ENCODE data around the gene THSD7A. TPM values are rescaled to one million over a fixed set of nuclear protein-coding genes. Genes with fewer than 3 reads are reported as not detected.

The THSD7A gene
- polyA plus RNA-seq, 3 donors from 2014 or later, result not detected

DNA sequence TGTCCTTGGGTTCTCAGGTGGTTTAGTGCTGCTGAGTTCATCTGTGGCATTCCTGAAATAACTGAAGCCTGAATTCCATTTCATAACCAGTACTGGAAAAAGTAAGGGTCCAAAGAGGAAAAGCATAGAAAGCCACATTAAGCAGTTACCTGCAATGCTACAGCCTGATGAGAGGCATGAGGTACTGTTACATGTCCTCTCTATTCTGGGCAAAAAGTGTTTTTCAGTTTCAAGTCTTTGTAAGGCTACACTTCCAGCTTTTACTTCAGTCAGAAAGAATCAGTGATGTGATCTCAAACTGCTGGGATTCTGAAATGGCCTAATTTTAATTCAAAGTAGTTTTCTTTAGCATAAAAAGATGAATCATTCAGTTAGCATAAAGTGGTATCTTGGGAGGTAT lies 488.9 kb downstream of the THSD7A start:
- Mint-ChIP-seq H3K27ac (no peak overlapping the region), H3K4me3 (no peak overlapping the region), H3K27me3 (ENCODE audit: low read depth in 3 of 3) (peaks cover 0 to 2% (median 1%) of the 10 kb centered on the region in 3 donors), H3K4me1 (no peaks in the 10 kb centered on the region), H3K36me3 (no peaks in the 10 kb centered on the region), H3K9me3 (no peaks in the 10 kb centered on the region)
- DNase-seq, result no peak

DNA sequence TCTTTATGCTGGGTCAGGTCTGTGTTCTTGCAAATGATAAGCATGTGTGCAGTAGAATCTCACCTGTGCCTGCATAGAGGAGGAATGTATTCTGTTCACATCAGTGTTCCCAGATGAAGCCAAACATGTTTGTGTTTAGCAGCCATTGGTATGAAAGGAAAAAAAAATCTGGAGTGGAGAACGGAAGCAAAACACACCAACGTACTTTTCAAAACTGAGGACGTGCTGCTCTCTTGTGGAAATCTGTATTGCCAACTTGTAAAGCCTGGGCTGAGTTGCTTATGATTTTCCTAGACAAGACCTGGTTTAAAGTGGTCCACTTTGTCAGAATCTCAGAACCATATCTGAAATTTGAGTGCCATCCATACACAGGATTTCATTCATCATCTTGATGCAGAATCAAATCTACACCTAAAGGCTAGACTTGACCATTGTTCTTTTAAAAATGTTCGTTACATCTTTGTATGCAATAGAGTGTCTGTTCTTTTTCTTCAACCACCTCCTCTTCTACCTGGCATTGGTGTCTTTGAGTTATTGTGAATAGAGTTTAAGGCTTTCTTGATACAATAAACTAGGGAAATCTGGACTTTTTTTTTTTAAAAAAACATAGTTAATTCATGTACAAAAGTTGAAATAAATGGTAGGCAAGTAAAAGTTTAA lies 490.6 kb downstream of the THSD7A start:
- DNase-seq, result no peak
- no peak overlapping the region for H3K27ac Mint-ChIP-seq
- H3K4me3 Mint-ChIP-seq, result no peak overlapping the region
- no peaks in the 10 kb centered on the region for H3K36me3 Mint-ChIP-seq
- peaks cover 0 to 3% (median 0%) of the 10 kb centered on the region in 3 donors for H3K27me3 Mint-ChIP-seq (ENCODE audit: low read depth in 3 of 3)
- no peaks in the 10 kb centered on the region for H3K4me1 Mint-ChIP-seq
- no peaks in the 10 kb centered on the region for H3K9me3 Mint-ChIP-seq

DNA sequence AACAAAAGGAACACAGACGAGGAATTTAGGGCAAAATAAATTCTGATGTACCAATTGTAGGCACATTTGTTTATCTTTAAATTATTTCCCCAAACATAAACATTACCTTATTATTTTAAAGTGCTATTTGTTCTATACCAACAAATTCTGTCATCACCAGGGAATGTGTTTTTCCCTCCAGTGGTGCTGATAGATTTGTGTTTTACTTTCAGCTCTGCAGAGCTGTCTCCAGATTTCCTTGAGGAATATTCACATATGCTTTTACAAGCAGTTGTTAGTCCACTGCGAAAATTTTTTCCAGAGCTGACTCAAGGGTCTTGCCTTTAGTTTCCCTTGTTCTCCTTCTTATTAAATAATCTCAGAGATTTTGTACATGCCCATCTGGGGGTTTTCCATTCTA lies 495.6 kb downstream of the THSD7A start:
- no peak overlapping the region for H3K27ac Mint-ChIP-seq
- H3K9me3 Mint-ChIP-seq, result peaks cover 0 to 3% (median 0%) of the 10 kb centered on the region in 6 donors
- H3K36me3 Mint-ChIP-seq, result no peaks in the 10 kb centered on the region
- no peak overlapping the region for H3K4me3 Mint-ChIP-seq
- peaks cover 0 to 2% (median 0%) of the 10 kb centered on the region in 3 donors for H3K27me3 Mint-ChIP-seq (ENCODE audit: low read depth in 3 of 3)
- no peak for DNase-seq
- no peaks in the 10 kb centered on the region for H3K4me1 Mint-ChIP-seq

DNA sequence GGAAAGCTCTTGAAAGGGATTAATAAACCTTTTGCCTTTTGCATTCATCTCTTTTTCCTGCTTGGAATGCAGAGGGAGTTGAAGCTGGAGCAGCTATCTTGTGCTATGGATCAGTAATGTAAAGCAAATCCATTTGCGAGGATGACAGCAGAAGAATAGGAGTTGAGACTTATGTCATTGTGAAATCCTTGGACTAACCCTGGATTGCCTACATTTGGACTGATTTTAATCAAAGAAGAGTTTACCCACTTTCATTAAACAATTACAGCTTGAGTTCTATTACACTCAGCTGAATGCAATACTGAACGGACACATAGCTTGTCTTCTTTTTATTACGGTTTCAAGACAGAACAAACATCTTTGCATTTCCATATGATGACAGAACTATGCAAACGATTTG lies 496.1 kb downstream of the THSD7A start:
- H3K4me3 Mint-ChIP-seq, result no peak overlapping the region
- H3K36me3 Mint-ChIP-seq, result no peaks in the 10 kb centered on the region
- peaks cover 0 to 3% (median 0%) of the 10 kb centered on the region in 6 donors for H3K9me3 Mint-ChIP-seq
- H3K27ac Mint-ChIP-seq, result no peak overlapping the region
- H3K4me1 Mint-ChIP-seq, result no peaks in the 10 kb centered on the region
- no peak for DNase-seq
- peaks cover 0 to 2% (median 2%) of the 10 kb centered on the region in 3 donors for H3K27me3 Mint-ChIP-seq (ENCODE audit: low read depth in 3 of 3)

DNA sequence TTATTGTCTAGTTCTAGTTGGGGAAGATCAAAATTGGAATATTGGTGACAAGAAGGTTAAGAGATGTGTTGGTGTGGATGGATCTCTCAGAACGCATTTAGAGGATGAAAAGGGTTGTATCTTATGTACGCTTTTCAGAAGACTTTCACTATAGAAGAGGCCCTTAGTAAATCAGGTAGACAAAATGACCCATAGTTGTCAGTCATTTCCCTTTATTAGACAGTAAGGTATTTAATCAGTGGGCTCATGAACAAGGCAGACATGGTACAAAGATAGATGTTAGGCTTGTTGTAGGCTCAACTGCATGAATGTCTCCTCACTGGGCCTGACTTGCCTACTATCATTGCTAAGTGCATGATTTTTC lies 499.2 kb downstream of the THSD7A start:
- Mint-ChIP-seq H3K27me3 (ENCODE audit: low read depth in 3 of 3) (peaks cover 0 to 4% (median 1%) of the 10 kb centered on the region in 3 donors), H3K4me3 (no peak overlapping the region), H3K4me1 (no peaks in the 10 kb centered on the region), H3K9me3 (peaks cover 0 to 5% (median 0%) of the 10 kb centered on the region in 6 donors), H3K36me3 (no peaks in the 10 kb centered on the region), H3K27ac (no peak overlapping the region)
- DNase-seq, result no peak

DNA sequence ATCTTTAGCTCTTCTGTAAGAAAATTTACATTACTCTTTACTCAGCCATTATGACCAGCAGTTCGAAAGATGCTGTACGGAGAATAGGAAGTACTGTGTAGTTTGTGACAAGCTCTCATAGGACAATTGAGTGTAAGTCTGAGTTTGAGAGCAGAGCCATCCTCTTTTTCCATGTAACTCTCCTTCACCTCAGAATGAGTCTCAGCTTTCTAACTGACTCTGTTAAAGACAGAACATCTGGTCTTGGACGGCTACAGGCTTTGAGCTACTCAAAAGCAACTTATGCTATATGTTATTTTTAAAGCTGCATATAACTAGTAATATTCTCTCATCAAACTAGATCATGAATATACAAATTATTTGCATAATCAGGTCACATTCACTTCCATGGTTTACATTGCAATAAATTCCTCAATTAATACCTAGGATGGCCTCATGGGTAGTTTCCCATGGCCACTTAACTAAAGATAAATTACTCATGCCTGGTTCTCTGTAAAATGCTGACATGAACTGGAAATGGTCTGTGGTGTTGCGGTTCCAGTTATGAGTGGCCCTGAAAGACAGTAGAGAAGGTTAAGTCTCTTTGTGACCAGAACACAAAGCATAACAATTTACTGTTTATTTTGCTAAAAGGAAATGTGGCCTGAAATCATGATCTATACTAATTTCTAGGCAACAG lies 499.7 kb downstream of the THSD7A start:
- no peak overlapping the region for H3K4me3 Mint-ChIP-seq
- H3K27ac Mint-ChIP-seq, result no peak overlapping the region
- no peaks in the 10 kb centered on the region for H3K4me1 Mint-ChIP-seq
- no peak for DNase-seq
- H3K36me3 Mint-ChIP-seq, result no peaks in the 10 kb centered on the region
- peaks cover 0 to 5% (median 0%) of the 10 kb centered on the region in 6 donors for H3K9me3 Mint-ChIP-seq
- H3K27me3 Mint-ChIP-seq (ENCODE audit: low read depth in 3 of 3), result peaks cover 0 to 4% (median 0%) of the 10 kb centered on the region in 3 donors

DNA sequence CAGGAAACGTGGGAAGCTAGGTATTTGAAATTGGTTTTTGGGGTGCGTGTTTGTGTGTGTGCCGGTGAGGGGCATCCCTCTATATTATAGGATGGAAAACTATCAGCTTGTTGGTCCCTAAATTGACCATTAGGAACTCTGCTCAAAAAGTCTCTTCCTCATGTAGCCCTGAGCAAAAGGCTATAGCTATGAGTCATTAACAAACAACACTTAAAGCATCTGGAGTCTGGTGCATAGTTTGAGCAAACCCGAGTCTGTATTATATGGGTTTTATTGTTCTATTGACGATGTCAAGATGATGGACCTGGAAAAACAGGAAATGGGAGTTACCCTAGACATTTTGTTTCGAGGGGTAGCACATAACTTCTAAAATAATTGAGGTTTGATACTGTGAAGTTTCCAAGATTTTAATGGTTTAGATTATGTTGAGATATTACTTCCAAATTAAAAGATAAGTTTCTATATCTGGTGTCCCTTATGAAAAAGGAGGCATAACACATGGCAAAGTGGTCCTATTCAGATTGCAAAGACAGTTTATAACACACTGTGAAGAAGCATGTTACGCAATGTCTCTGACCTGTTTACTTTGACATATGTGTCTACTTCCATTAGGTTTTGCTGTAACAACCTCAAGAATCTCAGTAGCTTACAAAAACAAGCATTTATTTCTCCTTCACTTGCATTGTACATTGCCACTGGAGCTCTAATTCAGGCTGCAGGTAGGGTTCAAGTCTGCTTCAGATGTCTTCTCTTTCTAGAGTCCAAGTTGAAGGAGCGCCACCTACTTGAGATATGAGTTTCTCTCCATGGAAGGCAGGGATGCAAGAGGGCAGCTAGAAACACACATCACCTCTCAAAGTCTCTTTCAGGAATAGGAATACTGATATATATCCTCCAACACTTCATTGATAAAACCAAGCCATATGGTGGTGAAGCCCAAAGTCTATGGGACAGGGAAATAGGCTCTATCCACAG lies 500.6 kb downstream of the THSD7A start:
- no peak for DNase-seq
- no peak overlapping the region for H3K27ac Mint-ChIP-seq
- H3K36me3 Mint-ChIP-seq, result no peaks in the 10 kb centered on the region
- peaks cover 0 to 5% (median 0%) of the 10 kb centered on the region in 6 donors for H3K9me3 Mint-ChIP-seq
- no peak overlapping the region for H3K4me3 Mint-ChIP-seq
- H3K27me3 Mint-ChIP-seq (ENCODE audit: low read depth in 3 of 3), result peaks cover 0 to 4% (median 0%) of the 10 kb centered on the region in 3 donors
- H3K4me1 Mint-ChIP-seq, result no peaks in the 10 kb centered on the region

DNA sequence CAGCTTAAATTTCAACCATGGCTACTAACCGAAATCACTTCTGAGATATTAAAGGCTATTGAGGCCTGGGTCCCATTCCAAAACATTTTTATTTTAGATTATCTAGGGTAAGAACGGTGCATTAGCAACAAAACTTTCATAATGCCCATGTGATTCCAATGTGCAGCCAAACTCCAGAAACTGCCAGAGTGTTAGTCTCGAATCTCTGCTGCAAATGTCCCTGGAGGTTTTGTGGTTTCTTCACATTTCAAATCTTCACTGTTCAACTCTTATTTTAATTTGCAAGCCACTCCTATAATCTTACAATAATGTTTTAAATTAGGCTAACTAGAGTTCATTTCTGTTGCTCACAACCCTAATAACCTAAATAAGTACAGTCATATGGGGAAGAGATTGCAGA lies 501.3 kb downstream of the THSD7A start:
- Mint-ChIP-seq H3K27ac (no peak overlapping the region), H3K27me3 (ENCODE audit: low read depth in 3 of 3) (peaks cover 0 to 4% (median 0%) of the 10 kb centered on the region in 3 donors), H3K4me3 (no peak overlapping the region), H3K4me1 (no peaks in the 10 kb centered on the region), H3K36me3 (no peaks in the 10 kb centered on the region), H3K9me3 (peaks cover 0 to 2% (median 0%) of the 10 kb centered on the region in 6 donors)
- DNase-seq, result no peak

DNA sequence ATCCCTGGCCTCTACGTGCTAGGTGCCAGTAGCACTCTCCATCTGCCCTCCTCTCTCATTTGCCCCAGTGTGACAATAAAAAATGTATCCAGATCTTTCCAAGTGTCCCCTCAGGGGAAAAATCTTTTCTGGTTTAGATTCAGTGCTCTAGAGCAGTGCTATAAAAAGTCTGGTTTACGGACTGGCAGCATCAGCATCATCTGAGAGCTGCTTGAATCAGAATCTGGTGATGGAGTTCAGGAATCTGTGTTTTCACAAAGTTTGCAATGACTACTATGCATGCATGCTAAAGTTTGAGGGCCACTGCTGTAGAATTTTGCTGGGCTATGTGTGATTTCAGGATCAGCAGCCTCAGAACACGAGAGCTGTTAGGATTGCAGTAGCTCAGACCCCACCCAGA lies 501.8 kb downstream of the THSD7A start:
- DNase-seq, result no peak
- no peaks in the 10 kb centered on the region for H3K4me1 Mint-ChIP-seq
- peaks cover 0 to 2% (median under 1%) of the 10 kb centered on the region in 6 donors for H3K9me3 Mint-ChIP-seq
- no peak overlapping the region for H3K27ac Mint-ChIP-seq
- no peaks in the 10 kb centered on the region for H3K36me3 Mint-ChIP-seq
- H3K27me3 Mint-ChIP-seq (ENCODE audit: low read depth in 3 of 3), result peaks cover 0 to 4% (median 0%) of the 10 kb centered on the region in 3 donors
- no peak overlapping the region for H3K4me3 Mint-ChIP-seq

DNA sequence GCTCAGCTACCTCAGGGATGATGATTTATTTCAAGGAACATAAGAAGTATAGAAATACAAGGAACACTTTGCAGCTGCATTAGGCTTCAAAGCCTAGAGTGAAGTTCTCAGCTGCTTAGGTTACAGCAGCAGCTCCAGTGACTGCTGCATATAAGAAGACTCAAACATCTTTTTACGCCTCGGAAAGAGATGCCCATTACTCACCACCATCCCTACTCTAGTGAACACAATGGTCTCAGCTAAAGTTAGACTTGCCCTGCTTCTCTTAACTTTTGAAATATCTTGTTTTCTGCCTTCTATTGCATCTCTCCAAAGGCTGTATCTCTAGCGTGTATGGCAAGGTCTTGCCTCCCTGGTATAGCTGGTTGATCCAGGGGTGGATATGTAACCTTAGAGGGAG lies 502.4 kb downstream of the THSD7A start:
- Mint-ChIP-seq H3K9me3 (peaks cover 0 to 3% (median 1%) of the 10 kb centered on the region in 6 donors), H3K27me3 (ENCODE audit: low read depth in 3 of 3) (peaks cover 0 to 6% (median 0%) of the 10 kb centered on the region in 3 donors), H3K27ac (no peak overlapping the region), H3K4me3 (no peak overlapping the region), H3K36me3 (no peaks in the 10 kb centered on the region), H3K4me1 (no peaks in the 10 kb centered on the region)
- DNase-seq, result no peak

DNA sequence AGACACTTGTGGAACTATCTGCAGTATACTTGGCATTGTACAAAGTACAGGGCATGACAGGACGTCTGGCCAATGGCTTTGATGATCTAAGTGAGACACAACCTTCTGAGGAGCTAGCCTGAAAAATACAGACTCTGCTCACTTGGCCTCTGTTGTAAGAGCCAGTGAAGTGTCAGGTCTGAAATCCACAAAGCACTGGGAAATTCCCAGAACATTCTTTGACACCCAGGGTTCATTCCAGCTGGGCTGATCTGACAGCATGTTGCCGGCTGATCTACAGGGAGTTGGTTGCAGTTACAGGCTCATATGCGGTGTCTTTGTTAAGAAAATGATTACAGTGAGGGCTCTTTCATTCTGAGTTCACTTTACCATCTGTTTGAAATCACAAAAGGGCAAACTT lies 503.7 kb downstream of the THSD7A start:
- H3K4me3 Mint-ChIP-seq, result no peak overlapping the region
- no peaks in the 10 kb centered on the region for H3K4me1 Mint-ChIP-seq
- no peaks in the 10 kb centered on the region for H3K36me3 Mint-ChIP-seq
- peaks cover 0 to 6% (median 0%) of the 10 kb centered on the region in 3 donors for H3K27me3 Mint-ChIP-seq (ENCODE audit: low read depth in 3 of 3)
- H3K9me3 Mint-ChIP-seq, result peaks cover 0 to 5% (median 1%) of the 10 kb centered on the region in 6 donors
- DNase-seq, result no peak
- no peak overlapping the region for H3K27ac Mint-ChIP-seq

DNA sequence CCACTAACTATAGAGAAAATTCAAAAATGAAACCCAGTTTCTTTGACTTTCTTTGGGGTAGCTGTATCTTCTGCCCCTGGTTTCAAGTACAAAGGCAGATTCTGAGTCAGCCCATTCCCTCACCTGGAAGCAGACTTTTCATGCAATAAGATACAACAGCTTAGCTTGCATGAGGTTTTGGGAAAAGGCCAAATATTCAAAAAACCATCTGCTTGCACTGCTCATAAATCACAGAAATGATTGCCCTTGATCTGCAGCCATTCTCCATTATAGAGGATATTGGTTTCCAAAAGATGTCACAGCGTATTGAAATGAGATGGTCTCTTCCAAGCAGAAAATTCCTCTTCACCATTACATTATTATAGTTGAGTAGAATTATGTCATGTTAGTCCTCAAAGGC lies 504.4 kb downstream of the THSD7A start:
- Mint-ChIP-seq H3K4me3 (no peak overlapping the region), H3K4me1 (no peaks in the 10 kb centered on the region), H3K27me3 (ENCODE audit: low read depth in 3 of 3) (peaks cover 0 to 6% (median 0%) of the 10 kb centered on the region in 3 donors), H3K27ac (no peak overlapping the region), H3K36me3 (no peaks in the 10 kb centered on the region), H3K9me3 (peaks cover 0 to 7% (median 6%) of the 10 kb centered on the region in 6 donors)
- no peak for DNase-seq

Measured in immature natural killer cell (primary cell).